Progenitor cell of endocrine pancreas (in vitro differentiated cells): ENCODE data around the gene WASF1. TPM values are rescaled to one million over a fixed set of nuclear protein-coding genes. Genes with fewer than 3 reads are reported as not detected.

Source experiments
- DNase-seq: peaks from one replicate; pipeline ENCODE4 v3.0.0; 2021; ENCODE audit warnings: low spot score; ENCODE audit not compliant: unreplicated experiment
- H3K27ac Mint-ChIP-seq: 2 replicates; pipeline ENCODE4 v1.8.0; 2021; ENCODE audit warnings: mild to moderate bottlenecking, moderate library complexity, mixed read lengths
- H3K27me3 Mint-ChIP-seq: 2 replicates; pipeline ENCODE4 v1.8.0; 2021; ENCODE audit warnings: mixed read lengths
- H3K36me3 Mint-ChIP-seq: 2 replicates; pipeline ENCODE4 v1.8.0; 2022; ENCODE audit warnings: mixed read lengths; ENCODE audit not compliant: insufficient read depth
- H3K4me1 Mint-ChIP-seq: 2 replicates; pipeline ENCODE4 v1.8.0; 2021; ENCODE audit warnings: low read depth, mixed read lengths
- H3K4me3 Mint-ChIP-seq: 2 replicates; pipeline ENCODE4 v1.8.0; 2021; ENCODE audit warnings: low read depth, mild to moderate bottlenecking, moderate library complexity, mixed read lengths
- H3K9me3 Mint-ChIP-seq: 2 replicates; pipeline ENCODE4 v1.8.0; 2021; ENCODE audit warnings: low read depth, mixed read lengths
- CTCF ChIP-seq: fragments of 200-600 bp; sonication (generic); IDR thresholded peaks from one replicate; pipeline ENCODE4 v1.5.0; 2021; ENCODE audit warnings: antibody characterized with exemption, mild to moderate bottlenecking; ENCODE audit not compliant: unreplicated experiment
- total RNA-seq: library from RNA; stranded (reverse); gene quantifications from 2 replicates; pipeline ENCODE4 v1.2.1, GENCODE V29; 2021

Gene WASF1
- total RNA-seq, 1 donor from 2014 or later = 46.4 TPM

- Mint-ChIP-seq H3K36me3 (peaks cover 23% of the 10 kb centered on the region), H3K4me3 (no peak overlapping the region), H3K27ac (no peak overlapping the region), H3K4me1 (peaks cover 13% of the 10 kb centered on the region), H3K9me3 (no peaks in the 10 kb centered on the region), H3K27me3 (no peaks in the 10 kb centered on the region)
- no peak for DNase-seq
- no peak for TF ChIP-seq CTCF
These were observed 77.1 kb downstream of the WASF1 start for GRCh38 chr6:110102411-110102810.

GRCh38 chr6:110101885-110102284, 77.6 kb downstream of the WASF1 start:
- no peak for DNase-seq
- TF ChIP-seq CTCF = no peak
- H3K9me3 Mint-ChIP-seq = no peaks in the 10 kb centered on the region
- H3K27me3 Mint-ChIP-seq = no peaks in the 10 kb centered on the region
- peaks cover 23% of the 10 kb centered on the region for H3K36me3 Mint-ChIP-seq
- H3K4me3 Mint-ChIP-seq = no peak overlapping the region
- no peak overlapping the region for H3K27ac Mint-ChIP-seq
- peaks cover 16% of the 10 kb centered on the region for H3K4me1 Mint-ChIP-seq

- no peaks in the 10 kb centered on the region for H3K27me3 Mint-ChIP-seq
- H3K4me1 Mint-ChIP-seq = peaks cover 4% of the 10 kb centered on the region
- TF ChIP-seq CTCF = no peak
- DNase-seq = no peak
- H3K4me3 Mint-ChIP-seq = no peak overlapping the region
- no peak overlapping the region for H3K27ac Mint-ChIP-seq
- no peaks in the 10 kb centered on the region for H3K9me3 Mint-ChIP-seq
- H3K36me3 Mint-ChIP-seq = peaks cover 12% of the 10 kb centered on the region
These were observed 80.9 kb downstream of the WASF1 start for GRCh38 chr6:110098511-110099116.

- Mint-ChIP-seq H3K27me3 (no peaks in the 10 kb centered on the region), H3K4me1 (peaks cover 4% of the 10 kb centered on the region), H3K9me3 (no peaks in the 10 kb centered on the region), H3K36me3 (peaks cover 12% of the 10 kb centered on the region), H3K4me3 (no peak overlapping the region), H3K27ac (no peak overlapping the region)
- no peak for DNase-seq
- no peak for TF ChIP-seq CTCF
These were observed 82.0 kb downstream of the WASF1 start for GRCh38 chr6:110097443-110097842.

GRCh38 chr6:110095935-110096334, 83.5 kb downstream of the WASF1 start:
- Mint-ChIP-seq H3K9me3 (no peaks in the 10 kb centered on the region), H3K36me3 (peaks cover 11% of the 10 kb centered on the region), H3K27me3 (no peaks in the 10 kb centered on the region), H3K27ac (no peak overlapping the region), H3K4me3 (no peak overlapping the region), H3K4me1 (peaks cover 4% of the 10 kb centered on the region)
- TF ChIP-seq CTCF = no peak
- no peak for DNase-seq
